Testis (tissue), 3 donors: Measurements from ENCODE around the gene CCDC33. TPM values are rescaled to one million over a fixed set of nuclear protein-coding genes. Genes with fewer than 3 reads are reported as not detected.

Experiments used
- DNase-seq: peaks from one replicate; pipeline ENCODE4 v3.0.0-alpha.2; 2019
- H3K27ac ChIP-seq, 2 donors: fragments of 200-600 bp; sonication (generic); one replicate each; pipeline ENCODE4 v1.5.1; 2019
- H3K27me3 ChIP-seq: fragments of 200-600 bp; sonication (generic); one replicate; pipeline ENCODE4 v1.5.1; 2019
- H3K36me3 ChIP-seq: fragments of 200-600 bp; sonication (generic); one replicate; pipeline ENCODE4 v1.5.1; 2017; ENCODE audit warnings: low read depth; ENCODE audit errors: missing control alignments
- H3K4me1 ChIP-seq: fragments of 200-600 bp; sonication (generic); one replicate; pipeline ENCODE4 v1.5.1; 2019
- H3K4me3 ChIP-seq, 2 donors: fragments of 200-600 bp; sonication (generic); one replicate each; pipeline ENCODE4 v1.5.1; 2017 to 2019
- H3K9me3 ChIP-seq: fragments of 200-600 bp; sonication (generic); one replicate; pipeline ENCODE4 v1.5.1; 2017
- CTCF ChIP-seq, 3 experiments: fragments of 450-650 bp in 2 of 3; fragments of 200-600 bp in 1 of 3; sonication (generic) in 1 of 3; IDR thresholded peaks; one replicate each; pipeline ENCODE4 v1.5.1; 2016 to 2019; ENCODE audit warnings: antibody characterized with exemption in 3 of 3, mild to moderate bottlenecking in 2 of 3, moderate library complexity in 1 of 3
- POLR2A ChIP-seq: fragments of 450-650 bp; IDR thresholded peaks from one replicate; pipeline ENCODE4 v1.6.1; 2017; ENCODE audit warnings: antibody characterized with exemption, mild to moderate bottlenecking, moderate library complexity
- WGBS, 2 donors: methylation state at CpG; one replicate each; pipeline ENCODE4 v1.1.5; 2018; 5-methylcytosine and 5-hydroxymethylcytosine counted together
- intact Hi-C: fragments of 100-400 bp; cut with DNase I; formaldehyde crosslinking; loops from one replicate; pipeline ENCODE4 v1.15.1; 2023; ENCODE audit warnings: low total_unique reads
- polyA plus RNA-seq: library from polyadenylated mRNA; stranded (reverse); fragments of 350-450 nt; fragmentation: Illumina TruSeq; extraction: RNeasy Lipid Tissue Mini Kit (QIAGEN cat#74804); gene quantifications from one replicate; pipeline ENCODE4 v1.2.3, GENCODE V29; 2014; ENCODE audit warnings: low read depth, low replicate concordance; ENCODE audit not compliant: insufficient read depth
- total RNA-seq, 2 donors: library from RNA; depleted of rRNA; stranded (reverse); fragments of >200 nt; gene quantifications; one replicate each; pipeline ENCODE4 v1.2.3, GENCODE V29; 2016

CCDC33 gene
- total and polyA plus RNA-seq, 3 donors from 2014 or later: 11.6 to 41.3 (median 18.5) TPM

GRCh38 chr15:74265046-74265639 lies 29.0 kb downstream of the CCDC33 start:
- Histone ChIP-seq H3K27me3 (no peaks in the 10 kb centered on the region), H3K36me3 (no peaks in the 10 kb centered on the region), H3K27ac (no peak overlapping the region), H3K4me3 (no peak overlapping the region), H3K9me3 (no peaks in the 10 kb centered on the region), H3K4me1 (no peaks in the 10 kb centered on the region)
- 40 to 44% methylated on average over 5 of the region's 5 CpGs for WGBS, 2 donors
- no peak for TF ChIP-seq POLR2A
- no peak for TF ChIP-seq CTCF (IDR thresholded peaks at IDR 0.05)
- DNase-seq: peak; percentile 40
- intact Hi-C loops: no loop called here

- no peak for TF ChIP-seq POLR2A
- TF ChIP-seq CTCF (IDR thresholded peaks at IDR 0.05): no peak
- intact Hi-C loops: no loop called here
These were observed 31.9 kb downstream of the CCDC33 start for GRCh38 chr15:74268020-74268419.

GRCh38 chr15:74269362-74270035 lies 33.4 kb downstream of the CCDC33 start:
- Histone ChIP-seq H3K27ac (no peak overlapping the region), H3K4me3 (no peak overlapping the region), H3K4me1 (no peaks in the 10 kb centered on the region), H3K9me3 (no peaks in the 10 kb centered on the region), H3K27me3 (no peaks in the 10 kb centered on the region), H3K36me3 (no peaks in the 10 kb centered on the region)
- WGBS, 2 donors: 90 to 94% methylated on average over 6 to 8 of the region's 8 CpGs
- DNase-seq: no peak
- intact Hi-C loops: no loop called here
- TF ChIP-seq CTCF (IDR thresholded peaks at IDR 0.05) (no peak), POLR2A (no peak)

More at GRCh38 chr15:74268020-74268419, 31.9 kb downstream of the CCDC33 start:
- 55 to 74% methylated on average over 2 to 6 of the region's 6 CpGs for WGBS, 2 donors
- H3K36me3 ChIP-seq: no peaks in the 10 kb centered on the region
- H3K4me3 ChIP-seq: no peak overlapping the region
- DNase-seq: no peak
- H3K27ac ChIP-seq: no peak overlapping the region
- no peaks in the 10 kb centered on the region for H3K4me1 ChIP-seq
- no peaks in the 10 kb centered on the region for H3K9me3 ChIP-seq
- H3K27me3 ChIP-seq: no peaks in the 10 kb centered on the region

DNA sequence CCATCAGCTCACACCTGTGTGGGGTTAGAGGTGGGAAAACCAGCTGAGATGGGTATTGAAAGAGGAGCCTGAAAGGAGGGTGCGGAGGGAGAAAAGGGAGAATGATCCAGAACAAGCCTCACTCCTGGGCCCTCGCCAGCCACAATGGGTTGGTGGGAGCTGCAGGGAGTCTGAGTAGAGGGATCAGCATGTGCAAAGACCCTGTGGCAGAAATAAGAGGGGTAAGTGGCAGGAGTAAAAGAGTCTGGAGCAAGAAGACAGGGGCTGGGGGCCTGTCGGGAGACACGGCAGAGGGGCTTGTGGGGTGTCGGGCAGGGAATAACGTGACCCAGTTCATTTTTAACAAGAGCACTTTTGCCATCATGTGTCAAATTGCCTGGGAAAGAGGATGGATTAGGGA lies 34.0 kb downstream of the CCDC33 start:
- Histone ChIP-seq H3K27ac (no peak overlapping the region), H3K4me3 (no peak overlapping the region), H3K4me1 (no peaks in the 10 kb centered on the region), H3K27me3 (no peaks in the 10 kb centered on the region), H3K9me3 (no peaks in the 10 kb centered on the region), H3K36me3 (no peaks in the 10 kb centered on the region)
- TF ChIP-seq POLR2A (no peak), CTCF (IDR thresholded peaks at IDR 0.05) (no peak)
- intact Hi-C loops: no loop called here
- DNase-seq: no peak
- WGBS, 2 donors: 86 to 96% methylated on average over 6 of the region's 6 CpGs
